ENCODE data around the gene PSEN1.

The PSEN1 gene

DNA sequence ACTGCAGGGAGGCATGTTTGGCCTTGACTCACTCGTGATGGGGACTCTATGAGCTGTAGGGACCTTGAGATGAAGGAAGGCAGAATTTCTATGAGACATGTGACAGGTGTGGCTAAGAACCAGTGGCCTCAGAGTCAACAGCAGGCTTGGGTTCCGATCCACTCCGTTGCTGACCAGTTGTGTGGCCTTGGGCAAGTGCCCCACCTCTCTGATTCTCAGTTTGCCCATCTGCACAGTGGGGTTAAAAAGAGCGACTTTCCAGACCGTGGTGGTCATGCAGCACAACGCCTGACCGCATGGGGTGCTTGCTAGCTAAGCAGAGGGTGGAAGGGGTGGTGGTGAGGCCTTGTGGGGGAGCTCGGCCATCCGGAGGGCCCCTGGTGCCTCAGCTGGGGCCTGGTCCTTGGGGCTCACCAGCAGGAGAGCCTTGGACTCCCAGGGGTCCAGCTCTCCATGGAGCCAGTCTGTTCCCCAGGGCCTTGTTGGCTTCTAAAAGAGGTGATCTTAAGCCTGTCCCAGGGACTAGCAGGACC, 119.5 kb downstream of the PSEN1 start:
- no peak for DNase-seq

DNA sequence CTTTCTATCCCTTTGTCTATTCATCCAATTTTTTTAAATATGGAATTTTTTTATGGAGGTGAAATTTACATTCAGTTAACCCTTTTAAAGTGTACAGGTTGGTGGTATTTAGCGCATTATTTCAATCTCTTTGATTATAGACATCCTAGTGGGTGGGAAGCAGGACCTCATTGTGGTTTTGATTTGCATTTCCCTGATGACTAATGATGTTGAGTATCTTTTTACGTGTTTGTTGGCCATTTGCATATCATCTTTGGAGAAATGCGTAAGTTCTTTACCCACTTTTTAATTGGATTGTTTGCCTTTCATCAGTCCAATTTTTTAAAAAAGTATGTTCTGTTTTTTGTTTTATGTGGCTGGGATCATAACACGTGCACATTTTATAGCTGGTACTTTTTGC, 121.8 kb downstream of the PSEN1 start:
- no peak for DNase-seq

DNA sequence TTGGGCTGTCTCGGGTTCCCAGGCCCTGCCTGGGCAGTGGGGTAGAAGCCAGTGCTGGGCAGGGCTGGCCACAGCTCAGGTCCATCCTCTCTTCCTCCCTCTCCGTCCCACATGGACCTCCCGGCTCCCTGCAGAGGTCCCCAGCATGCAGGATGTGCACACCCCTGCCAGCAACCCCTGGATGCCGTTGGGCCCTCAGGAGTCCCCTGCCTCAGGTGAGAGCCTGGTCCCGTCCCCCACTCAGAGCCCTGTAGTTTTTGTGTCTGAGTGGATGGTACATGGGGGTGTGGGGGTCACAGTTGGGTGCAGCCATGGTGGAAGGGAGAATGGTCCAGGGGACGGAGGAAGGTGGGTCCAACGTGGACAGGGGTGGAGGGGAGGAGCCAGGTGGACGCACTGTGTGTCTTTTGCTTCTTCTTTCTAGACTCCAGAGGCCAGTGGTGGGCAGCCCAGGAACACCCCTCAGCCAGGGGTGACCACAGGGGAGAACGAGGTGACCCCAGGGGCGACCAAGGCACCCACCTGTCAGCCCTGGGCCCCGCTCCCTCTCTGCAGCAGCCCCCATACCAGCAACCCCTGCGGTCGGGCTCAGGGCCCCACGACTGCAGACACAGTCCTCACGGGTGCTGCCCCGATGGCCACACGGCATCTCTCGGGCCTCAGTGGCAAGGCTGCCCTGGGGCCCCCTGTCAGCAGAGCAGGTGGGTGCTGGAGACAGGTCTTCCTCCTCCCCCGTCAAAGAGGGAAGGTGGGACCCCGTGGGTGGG, 122.7 kb downstream of the PSEN1 start:
- DNase-seq, result no peak

DNA sequence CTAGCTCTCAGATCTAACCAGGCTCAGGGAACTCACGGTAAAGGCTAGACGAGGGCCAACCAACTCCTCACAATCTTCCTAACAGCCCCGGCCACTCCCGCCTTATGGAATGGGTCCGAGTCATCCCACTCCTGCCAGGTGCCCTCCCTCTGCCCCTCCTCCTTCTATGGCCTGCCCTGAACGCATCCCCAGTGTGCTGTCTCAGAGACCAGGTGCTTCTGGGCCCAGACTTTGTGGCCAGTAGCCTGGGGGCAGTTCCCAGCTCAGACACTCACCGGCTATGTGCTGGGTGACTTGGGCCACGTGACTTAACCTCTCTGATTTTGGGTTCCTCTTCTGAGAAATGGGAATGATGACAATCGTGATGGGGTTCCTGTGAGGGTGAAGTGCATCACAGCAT, 123.5 kb downstream of the PSEN1 start:
- no peak for DNase-seq

DNA sequence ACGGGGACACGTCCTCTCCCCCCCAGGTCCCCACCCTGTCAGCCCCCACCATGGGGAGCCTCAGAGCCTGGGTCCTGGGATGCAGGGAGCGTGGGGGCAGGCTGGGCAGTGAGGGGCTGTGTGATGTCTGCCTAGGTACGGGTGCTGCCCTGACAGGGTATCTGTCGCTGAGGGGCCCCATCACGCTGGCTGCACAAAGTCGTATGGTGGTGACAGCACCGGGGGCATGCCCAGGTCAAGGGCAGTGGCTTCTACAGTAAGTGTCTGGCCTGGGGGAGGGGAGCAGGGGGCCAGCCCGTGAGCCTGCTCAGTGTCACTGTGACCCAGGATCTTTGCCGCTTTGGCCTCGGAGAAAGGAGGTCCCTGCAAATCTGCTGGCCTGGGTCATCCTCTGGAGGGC, 124.3 kb downstream of the PSEN1 start:
- no peak for DNase-seq

DNA sequence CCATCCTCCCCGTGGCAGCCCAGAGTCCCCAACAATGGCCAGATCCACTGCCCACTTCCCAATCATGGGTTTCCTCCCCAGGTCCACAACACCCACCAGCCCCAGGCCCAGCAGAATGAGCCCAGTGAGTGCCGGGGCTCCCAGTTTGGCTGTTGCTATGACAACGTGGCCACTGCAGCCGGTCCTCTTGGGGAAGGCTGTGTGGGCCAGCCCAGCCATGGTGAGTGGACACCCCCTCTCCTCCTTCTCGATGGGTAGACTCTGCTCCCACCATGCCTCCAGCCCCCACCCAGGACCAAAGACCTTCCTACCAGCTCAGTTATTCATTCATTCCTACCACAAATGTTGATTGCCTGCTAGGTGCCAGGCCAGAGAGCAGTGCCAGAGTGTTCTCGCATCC, 124.8 kb downstream of the PSEN1 start:
- DNase-seq, result no peak

DNA sequence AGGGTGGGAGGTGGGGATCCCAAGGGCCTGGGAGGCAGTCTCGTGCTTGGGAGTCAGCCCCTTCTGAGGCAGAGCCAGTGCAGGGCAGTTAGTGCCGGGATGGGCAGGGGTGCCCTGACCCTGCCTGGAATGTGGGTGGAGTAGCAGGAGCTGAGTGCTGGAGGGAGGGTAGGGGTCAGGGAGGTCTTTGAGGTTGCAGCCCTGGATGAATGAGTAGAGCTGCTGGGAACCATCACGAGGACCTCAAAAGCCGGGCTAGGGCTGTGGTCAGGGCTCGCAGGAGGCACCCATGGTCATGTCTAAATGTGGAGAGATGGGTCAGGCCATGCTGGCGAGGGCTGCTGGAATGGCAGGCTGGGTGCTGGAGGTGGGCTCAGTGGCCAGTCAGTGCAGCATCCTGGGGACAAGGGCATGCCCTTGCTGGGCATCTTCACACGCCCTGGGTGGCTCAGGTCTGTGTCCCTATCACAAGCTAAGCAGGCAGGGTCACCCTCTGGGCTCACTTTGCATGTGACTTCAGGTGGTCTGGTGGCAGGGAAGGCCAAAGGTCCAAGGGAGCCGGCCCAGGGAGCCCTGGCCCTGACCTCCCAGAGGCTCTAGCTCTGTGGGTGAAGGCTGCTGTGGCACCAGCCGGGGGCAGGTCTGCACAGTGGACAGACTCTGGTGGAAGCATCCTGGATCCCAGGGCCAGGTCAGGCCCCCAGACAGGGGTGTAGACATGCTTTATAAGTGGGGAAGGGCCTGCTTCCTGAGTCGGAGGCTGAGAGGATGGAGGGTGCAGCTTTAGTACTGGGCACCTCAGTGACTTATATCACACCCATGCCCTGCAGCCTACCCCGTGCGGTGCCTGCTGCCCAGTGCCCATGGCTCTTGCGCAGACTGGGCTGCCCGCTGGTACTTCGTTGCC, 125.5 kb downstream of the PSEN1 start:
- DNase-seq, result no peak

DNA sequence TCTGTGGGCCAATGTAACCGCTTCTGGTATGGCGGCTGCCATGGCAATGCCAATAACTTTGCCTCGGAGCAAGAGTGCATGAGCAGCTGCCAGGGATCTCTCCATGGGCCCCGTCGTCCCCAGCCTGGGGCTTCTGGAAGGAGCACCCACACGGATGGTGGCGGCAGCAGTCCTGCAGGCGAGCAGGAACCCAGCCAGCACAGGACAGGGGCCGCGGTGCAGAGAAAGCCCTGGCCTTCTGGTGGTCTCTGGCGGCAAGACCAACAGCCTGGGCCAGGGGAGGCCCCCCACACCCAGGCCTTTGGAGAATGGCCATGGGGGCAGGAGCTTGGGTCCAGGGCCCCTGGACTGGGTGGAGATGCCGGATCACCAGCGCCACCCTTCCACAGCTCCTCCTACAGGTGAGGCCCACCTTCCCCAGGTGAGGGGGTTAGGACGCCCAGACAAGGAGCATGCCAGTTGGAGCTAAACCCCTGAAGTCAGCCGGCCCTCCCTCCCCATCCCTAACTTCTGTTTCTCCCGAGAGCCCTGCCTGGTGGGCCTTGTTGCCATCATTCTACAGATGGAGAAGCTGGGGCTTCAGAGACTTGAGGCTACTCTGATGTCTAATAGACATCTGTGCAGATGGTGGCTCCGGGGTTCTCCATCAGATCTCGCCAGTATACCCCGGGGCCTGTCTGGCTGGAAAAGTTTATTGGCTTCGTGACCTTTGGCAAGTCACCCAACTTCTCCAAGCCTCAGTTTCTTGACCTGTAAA, 126.3 kb downstream of the PSEN1 start:
- no peak for DNase-seq

DNA sequence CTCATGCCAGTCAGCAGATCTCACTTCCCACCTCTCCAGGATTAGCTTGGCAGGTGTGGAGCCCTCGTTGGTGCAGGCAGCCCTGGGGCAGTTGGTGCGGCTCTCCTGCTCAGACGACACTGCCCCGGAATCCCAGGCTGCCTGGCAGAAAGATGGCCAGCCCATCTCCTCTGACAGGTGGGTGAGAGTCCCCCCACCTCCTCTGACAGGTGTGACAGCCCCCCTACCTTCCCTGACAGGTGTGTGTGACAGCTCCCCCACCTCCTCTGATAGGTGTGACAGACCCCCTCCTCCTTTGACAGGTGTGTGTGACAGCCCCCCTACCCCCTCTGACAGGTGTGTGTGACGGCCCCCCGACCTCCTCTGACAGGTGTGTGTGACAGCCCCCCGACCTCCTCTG, 127.3 kb downstream of the PSEN1 start:
- DNase-seq, result no peak

DNA sequence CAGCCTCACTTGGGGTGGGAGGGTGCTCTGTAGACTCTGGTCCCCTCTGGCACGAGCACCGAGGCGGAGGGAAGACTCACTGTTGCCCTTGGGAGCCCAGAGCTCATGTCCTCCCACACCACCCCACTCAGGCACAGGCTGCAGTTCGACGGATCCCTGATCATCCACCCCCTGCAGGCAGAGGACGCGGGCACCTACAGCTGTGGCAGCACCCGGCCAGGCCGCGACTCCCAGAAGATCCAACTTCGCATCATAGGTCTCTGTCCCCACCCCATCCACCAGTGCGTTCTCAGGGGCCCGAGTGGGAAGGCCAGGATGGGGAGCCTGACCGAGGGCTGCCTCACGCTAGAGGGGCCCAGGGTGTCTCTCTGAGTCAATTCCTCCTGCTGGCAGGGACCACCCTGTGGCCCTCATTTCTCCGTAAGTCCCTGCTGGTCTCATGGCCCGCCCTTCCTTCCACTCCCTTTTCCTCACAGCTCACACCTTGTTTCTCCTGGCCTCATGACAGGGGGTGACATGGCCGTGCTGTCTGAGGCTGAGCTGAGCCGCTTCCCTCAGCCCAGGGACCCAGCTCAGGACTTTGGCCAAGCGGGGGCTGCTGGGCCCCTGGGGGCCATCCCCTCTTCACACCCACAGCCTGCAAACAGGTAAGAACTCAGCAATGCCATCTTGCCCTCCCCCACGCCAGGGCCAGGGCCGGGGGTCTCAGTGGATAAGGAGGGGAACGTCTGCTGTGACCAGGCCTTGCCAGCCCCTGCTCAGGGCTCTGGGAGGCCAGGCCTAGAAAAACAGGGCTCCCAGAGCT, 128.0 kb downstream of the PSEN1 start:
- no peak for DNase-seq

DNA sequence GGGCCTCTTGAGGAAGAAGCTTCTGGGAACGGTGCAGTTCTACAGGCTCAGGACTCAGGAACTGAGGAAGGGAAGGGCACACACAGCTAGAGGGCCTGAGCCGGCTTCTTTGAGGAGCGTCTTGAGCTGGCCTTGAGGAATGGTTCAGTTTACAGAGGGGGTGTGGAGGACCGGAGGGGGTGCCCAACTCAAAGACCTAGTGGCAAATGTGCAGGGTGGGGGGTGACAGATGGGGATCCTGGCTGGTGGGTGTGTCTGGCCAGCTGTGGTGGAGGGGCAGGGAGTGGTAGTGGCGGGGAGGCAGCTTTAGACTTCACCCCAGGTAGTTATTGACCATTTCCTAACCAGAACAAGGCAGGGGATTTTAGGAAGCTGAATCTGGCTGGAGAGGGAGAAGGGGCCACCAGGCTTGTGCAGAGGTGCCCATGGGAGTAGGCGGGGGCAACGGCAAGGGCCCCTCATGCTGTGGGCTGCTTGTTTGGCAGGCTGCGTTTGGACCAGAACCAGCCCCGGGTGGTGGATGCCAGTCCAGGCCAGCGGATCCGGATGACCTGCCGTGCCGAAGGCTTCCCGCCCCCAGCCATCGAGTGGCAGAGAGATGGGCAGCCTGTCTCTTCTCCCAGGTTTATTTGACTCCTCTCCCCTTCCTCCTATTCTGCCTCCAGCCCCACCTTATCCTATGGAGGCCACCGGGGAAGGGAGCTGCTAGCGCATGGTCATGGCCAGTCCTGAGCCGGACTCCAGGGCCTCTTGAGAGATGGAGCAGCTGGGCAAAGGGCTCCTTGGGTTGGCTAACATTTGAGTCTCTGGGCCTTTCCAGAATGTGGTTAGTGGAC, 128.8 kb downstream of the PSEN1 start:
- no peak for DNase-seq

DNA sequence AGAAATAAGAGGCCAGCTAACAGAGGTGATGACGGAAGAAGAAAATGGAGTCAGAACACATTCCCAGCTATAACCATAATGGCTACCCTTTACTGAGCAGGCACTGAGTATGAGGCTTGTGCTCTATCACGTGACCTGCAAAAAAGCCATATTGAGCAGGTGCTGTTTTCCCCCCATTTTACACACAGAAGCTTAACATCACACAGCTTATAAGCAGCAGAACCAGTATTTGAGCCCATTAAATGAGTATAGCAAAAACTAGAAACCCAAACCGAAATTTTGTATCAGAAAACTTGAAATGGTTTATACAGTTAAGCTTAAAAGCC, 129.4 kb downstream of the PSEN1 start:
- DNase-seq, result no peak

DNA sequence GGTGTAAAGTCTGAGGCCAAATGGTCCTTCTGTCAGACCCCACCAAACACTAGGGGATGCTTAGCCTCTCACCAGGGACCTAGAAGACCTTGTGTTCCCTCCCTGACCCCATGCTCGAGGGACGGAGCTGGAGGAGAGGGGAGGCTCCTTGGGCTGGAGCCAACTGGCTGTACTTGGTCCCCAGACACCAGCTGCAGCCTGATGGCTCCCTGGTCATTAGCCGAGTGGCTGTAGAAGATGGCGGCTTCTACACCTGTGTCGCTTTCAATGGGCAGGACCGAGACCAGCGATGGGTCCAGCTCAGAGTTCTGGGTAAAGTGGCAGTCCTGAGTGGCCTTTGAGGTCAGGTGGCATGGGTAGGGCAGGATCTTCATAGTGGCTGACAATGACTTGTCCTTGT, 130.0 kb downstream of the PSEN1 start:
- DNase-seq, result no peak

DNA sequence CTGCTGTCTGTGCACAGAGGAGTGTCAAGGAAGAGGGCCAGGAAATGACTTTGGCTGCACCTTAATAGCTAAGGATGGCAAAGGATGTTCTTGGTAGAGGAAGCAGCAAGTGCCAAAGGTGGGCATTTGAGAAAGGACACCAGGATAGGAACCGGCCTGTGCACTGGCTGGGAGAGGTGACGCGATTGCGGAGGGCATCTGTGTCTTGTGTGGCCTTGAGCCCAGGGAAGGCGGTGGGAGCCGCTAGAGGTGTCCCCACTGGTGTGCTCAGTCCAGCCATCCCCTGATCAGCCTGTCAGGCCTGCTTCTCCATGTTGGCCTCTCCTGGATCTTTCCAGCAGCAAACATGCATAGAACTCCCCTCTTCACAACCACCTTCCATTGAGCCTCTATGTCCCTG, 131.2 kb downstream of the PSEN1 start:
- no peak for DNase-seq

DNA sequence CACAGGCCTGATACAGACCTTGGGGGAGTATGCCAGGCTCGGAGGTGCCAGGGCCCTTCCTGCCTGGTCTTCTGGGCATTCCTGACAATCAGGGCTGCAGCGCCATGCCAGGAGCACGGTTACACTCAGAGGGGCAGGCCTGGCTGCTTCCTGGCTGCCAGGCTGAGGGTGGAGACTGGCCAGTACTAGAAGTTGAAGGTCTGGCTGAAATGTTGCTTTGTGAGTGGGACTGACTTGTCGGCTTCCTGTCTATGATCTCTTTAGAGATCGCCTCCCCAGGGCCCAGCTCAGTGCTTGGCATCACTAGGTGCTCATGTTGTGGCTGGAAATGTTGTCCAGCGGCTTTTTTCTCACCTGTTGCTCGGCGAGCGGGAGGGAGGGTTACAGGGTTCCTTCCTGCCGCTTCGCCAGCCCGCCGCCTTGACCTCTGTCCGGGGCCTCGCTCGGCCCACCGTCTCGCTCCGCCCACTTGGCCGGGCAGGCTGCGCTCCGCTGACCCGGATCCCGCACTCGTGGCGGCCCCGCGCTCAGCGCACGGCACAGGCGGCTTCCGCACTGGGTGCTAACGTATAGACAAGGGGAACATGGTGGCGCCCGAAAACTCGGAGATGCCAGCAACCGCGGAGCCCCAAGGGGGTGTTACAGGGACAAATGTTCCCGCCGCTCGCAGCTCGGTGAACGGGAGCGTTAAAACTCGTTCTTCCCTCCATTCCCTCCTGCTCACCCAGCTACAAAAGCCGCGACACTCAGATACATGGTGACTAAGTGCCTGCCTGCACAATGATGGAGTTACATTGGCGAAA, 133.6 kb downstream of the PSEN1 start:
- DNase-seq, result peak in 1 of 2 donors; percentile 30

DNA sequence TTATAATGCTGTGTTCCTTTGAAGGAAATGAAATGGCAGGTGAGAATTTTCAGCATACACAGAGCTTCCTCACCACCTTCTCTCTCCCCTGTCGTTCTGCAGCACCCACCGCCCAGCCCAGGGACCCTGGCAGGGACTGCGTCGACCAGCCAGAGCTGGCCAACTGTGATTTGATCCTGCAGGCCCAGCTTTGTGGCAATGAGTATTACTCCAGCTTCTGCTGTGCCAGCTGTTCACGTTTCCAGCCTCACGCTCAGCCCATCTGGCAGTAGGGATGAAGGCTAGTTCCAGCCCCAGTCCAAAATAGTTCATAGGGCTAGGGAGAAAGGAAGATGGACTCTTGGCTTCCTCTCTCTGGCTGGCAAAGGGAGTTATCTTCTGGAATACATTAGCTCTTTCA, 136.1 kb downstream of the PSEN1 start:
- no peak for DNase-seq

All from stimulated activated CD4-positive, alpha-beta T cell treated with anti-CD3 and anti-CD28 coated beads, Interleukin-2, amount 100 ng/mL, for 24 hours (primary cell).